ENCODE results near the gene PIRT.

PIRT gene

DNA sequence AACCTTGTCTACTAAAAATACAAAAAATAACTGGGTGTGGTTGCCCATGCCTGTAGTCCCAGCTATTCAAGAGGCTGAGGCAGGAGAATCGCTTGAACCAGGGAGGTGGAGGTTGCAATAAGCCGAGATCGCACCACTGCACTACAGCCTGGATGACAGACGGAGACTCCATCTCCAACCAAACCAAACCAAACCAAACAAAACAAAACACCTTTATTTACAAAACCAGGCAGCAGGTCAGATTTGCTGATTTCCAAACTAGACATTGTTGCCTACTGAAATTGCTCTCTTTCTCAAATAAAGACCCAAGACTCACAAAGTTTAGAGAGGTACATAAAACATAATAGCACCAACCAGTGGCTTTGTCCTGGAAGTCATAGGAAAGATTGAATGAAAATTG, 28.3 kb downstream of the PIRT start:
- TF ChIP-seq, protein P1, sequence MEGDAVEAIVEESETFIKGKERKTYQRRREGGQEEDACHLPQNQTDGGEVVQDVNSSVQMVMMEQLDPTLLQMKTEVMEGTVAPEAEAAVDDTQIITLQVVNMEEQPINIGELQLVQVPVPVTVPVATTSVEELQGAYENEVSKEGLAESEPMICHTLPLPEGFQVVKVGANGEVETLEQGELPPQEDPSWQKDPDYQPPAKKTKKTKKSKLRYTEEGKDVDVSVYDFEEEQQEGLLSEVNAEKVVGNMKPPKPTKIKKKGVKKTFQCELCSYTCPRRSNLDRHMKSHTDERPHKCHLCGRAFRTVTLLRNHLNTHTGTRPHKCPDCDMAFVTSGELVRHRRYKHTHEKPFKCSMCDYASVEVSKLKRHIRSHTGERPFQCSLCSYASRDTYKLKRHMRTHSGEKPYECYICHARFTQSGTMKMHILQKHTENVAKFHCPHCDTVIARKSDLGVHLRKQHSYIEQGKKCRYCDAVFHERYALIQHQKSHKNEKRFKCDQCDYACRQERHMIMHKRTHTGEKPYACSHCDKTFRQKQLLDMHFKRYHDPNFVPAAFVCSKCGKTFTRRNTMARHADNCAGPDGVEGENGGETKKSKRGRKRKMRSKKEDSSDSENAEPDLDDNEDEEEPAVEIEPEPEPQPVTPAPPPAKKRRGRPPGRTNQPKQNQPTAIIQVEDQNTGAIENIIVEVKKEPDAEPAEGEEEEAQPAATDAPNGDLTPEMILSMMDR (conservative IDR thresholded peaks at IDR 0.05; ENCODE audit: control insufficient read depth, insufficient read depth, low read depth, low read length): no peak
- no peak for DNase-seq (ENCODE audit: low read depth)
- H3K4me3 ChIP-seq (ENCODE audit: control insufficient read depth, low read depth, low read length): no peak overlapping the region

DNA sequence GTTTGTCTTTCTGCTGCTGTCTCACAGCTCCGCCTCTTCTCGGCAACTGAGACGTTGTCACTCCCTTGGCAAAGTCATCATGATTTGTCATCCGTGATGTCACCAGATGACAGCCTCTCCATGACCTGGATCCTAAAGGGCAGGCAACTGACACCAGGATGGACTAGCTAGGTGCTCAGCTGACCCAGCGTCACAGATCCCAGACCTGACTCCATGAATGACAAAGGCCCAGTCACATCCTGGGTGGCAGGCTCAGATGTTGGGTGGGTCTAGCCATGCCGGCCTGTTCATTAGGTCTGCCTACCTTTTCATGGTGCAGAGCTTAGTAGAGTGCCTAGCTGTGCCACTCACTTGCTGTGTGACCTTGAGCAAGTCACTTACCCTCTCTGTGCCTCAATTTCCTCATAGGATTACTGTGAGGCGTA, 30.2 kb downstream of the PIRT start:
- no peak for DNase-seq (ENCODE audit: low read depth)
- TF ChIP-seq, protein P1 (conservative IDR thresholded peaks at IDR 0.05; ENCODE audit: control insufficient read depth, insufficient read depth, low read depth, low read length): no peak
- H3K4me3 ChIP-seq (ENCODE audit: control insufficient read depth, low read depth, low read length): no peak overlapping the region

DNA sequence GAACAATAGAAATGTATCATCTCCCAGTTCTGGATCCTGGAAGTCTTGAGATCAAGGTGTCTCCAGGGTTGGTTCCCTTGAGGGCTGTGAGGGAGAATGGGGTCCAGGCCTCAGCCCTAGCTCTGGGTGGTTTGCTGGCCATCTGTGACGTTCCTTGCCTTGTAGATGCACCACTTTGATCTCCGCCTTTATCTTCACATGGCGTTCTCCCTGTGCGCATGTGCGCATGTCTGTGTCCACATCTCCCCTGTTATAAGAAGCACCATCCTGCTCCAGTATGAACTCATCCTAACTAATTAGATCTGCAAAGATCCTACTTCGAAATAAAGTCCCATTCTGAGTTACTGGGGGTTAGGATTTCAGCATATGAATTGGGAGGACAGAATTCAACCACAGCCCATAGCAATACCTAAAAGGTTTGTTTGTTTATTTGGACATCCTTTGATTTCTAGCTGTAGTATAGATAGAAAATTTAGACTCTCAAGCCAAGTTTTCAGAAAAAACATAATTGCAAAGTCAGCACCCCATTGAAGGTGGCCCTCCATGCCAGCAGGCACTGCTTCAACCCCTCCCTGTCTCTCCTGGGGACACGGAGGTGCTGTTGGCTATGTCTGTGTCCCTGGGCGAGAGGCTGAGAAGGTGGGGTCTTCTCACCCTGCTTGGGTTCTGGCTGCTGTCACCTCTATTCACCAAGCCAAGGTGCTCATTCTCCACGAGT, 31.2 kb downstream of the PIRT start:
- no peak for DNase-seq (ENCODE audit: low read depth)
- TF ChIP-seq, protein P1 (conservative IDR thresholded peaks at IDR 0.05; ENCODE audit: control insufficient read depth, insufficient read depth, low read depth, low read length): no peak
- no peak overlapping the region for H3K4me3 ChIP-seq (ENCODE audit: control insufficient read depth, low read depth, low read length)

DNA sequence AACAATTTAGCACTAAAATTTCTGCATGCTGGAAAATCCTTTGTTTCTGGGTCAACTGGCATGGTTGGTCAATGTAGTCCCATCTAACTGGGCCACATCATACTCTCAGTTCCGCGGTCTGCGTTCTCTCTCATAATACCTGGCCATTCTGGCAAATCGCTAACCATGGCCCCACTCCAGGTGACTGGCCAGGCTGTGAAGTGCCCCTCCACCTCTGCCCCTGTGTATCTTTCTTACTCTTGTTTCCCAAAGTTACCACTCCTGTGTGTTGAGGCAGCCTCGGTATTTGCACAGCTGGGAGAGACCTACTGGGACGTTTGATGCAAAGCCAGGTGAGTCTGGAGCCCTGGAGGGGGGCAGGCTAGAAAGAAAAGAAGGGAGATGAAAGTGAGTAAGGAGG, 32.0 kb downstream of the PIRT start:
- no peak for DNase-seq (ENCODE audit: low read depth)
- TF ChIP-seq, protein P1 (conservative IDR thresholded peaks at IDR 0.05; ENCODE audit: control insufficient read depth, insufficient read depth, low read depth, low read length): no peak
- H3K4me3 ChIP-seq (ENCODE audit: control insufficient read depth, low read depth, low read length): no peak overlapping the region

DNA sequence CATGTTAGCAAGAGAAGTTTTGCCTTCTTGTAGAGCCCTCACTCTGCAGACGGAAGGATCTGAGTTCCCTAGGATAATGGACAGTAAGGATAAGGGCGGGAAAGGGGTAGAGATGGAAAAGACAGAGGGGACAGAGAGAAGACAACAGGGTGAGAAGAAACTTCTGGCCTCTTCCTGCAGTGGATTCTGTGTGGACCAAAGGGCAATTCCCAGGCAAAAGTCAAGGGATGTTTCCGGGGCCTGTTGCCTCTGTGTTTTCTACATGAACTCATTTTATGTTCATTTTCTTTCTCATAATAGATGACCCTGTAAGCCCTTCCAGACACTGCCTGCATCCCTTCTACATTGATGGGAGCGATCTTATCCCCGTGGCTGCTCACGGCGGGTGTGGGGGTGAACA, 33.3 kb downstream of the PIRT start:
- no peak for DNase-seq (ENCODE audit: low read depth)
- TF ChIP-seq, protein P1 (conservative IDR thresholded peaks at IDR 0.05; ENCODE audit: control insufficient read depth, insufficient read depth, low read depth, low read length): no peak
- no peak overlapping the region for H3K4me3 ChIP-seq (ENCODE audit: control insufficient read depth, low read depth, low read length)

DNA sequence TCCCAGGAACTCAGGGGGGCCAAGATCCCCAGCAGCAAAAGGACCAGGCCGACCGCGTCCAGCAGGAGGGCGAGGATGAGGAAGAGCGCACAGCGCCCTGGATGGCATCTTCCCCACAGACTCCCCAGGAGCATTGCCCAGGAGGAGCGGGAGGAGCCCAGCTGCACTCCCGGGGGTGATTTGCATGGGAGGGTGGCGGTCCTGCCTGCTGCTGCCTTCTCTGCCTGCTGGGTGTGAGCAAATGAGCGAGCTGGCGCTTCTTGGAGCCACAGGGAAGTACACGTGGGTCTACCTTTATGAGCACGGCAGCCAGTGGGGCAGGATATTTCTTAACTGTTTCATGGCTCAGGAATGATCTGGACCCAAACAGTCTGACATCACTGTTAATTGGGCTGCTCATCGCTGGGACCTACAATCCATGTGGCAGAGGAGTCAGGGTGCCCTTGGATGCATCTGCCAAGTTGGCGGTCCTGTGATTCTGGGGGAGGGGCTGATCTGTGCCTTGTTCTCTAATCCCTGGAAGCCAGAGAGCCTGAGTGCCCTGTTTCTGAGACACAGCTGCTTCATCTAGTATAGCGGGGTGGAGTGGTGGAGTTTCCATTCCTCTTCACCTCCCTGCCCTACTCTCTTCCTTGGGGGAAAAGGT, 33.9 kb downstream of the PIRT start, which contains the start of gene TMEM238L:
TMEM238L (minus strand) TSS at position 270 of the 646 bp plus-strand sequence; CDS start at position 134, 136 bp downstream.
- H3K4me3 ChIP-seq (ENCODE audit: control insufficient read depth, low read depth, low read length): no peak within 1 kb of the TSS
- no peak for DNase-seq (ENCODE audit: low read depth)
- TF ChIP-seq, protein P1 (conservative IDR thresholded peaks at IDR 0.05; ENCODE audit: control insufficient read depth, insufficient read depth, low read depth, low read length): no peak
